NAMALWA (cell line): Measurements from ENCODE around the gene TNFAIP3.
A peak's percentile ranks its signal among the peaks of the same experiment; 100 is the strongest.

Experiments
- DNase-seq: peaks from one replicate; pipeline ENCODE4 v3.0.0-alpha.2; 2015; ENCODE audit warnings: low spot score

The TNFAIP3 gene

DNA sequence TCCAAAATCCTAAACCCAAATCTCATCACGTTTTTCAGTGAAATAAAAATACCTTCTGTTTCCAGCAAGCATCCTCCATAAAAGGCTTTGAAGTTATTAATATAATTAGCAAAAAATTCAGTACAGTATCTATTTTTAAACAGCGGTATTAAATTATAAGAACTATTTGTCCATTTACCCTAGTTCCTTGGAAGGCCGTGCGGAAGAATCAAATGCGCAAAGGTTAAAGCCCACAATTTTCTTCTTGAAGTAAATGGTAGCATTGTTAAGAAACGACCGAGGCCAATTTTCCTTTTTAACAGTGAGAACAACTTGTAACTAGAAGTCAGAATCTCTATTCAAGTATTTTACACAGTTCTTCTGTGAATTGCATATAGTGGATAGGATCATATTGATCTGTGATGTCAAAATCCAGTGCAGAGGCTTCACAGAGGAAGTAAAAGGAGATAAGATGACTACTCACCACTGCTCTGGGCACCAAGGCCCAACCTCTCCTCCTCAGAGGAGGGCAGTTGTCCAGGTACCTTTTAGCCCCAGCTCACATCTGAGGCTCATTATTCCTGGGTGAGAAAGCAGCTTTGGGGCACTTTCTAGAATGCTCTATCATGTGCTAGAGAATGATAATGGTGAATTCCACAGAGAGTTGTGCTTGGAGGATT, 36.3 kb downstream of the TNFAIP3 start:
- DNase-seq, result no peak

DNA sequence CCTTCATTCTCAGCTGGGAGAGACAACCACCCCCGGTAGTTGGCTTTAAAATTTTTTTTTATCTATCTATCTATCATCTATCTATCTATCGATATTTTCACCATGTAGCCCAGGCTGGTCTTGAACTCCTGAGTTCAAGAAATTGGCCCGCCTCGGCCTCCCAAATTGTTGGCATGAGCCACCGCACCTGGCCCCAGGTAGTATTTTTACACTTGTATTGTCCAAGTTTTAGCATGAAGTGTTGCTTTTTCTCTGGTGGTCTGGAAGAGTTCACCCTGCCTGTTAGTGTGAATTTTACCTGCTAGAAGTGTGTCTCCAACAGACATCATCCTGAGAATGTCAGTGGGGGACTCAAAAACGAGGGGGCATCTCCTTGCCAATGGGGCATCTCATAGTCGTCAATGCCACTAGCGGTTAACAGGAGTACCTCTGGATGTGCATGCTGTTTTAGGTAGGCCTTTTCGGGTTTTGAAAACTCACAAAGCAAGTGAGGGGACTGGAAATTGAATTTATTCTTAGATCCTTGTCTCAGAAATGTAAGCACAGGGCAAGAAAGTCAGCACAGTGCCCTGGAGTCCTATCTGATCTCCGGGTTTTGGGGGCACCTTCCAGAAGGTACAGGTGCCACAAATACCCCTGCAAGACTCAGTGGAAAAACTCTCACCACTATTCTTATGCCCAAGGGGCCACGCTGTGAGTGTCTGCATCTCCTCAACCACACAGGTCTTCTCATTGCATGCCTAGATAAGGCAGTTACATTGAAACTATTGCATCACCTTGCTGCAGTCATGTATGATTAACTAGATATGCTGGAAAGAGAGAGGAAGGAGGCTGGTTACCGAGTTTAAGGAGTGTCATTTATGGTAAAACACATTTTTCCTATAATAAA, 37.1 kb downstream of the TNFAIP3 start:
- DNase-seq, result peak; percentile 58

GRCh38 chr6:137904822-137905617, 38.0 kb downstream of the TNFAIP3 start:
- no peak for DNase-seq

- DNase-seq, result no peak
Observed at GRCh38 chr6:137906020-137906472, 39.0 kb downstream of the TNFAIP3 start.

DNA sequence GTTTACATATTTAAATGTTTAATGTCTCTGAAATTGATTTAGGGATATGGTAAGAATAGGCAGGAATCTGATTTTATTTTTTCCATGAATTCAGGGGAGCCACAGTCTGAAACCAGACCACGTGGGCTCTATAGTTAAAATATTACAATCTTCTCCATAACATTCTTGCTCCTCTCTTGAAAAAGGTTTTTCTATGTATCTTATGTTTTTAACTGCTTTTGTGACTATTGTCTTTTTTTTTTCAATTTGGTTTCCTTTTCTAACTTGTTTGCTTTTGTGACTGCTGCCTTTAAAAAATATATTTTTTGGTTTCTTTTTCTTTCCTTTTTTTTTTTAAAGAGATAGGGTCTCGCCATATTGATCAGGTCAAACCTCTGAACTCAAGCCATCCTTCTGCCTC, 40.1 kb downstream of the TNFAIP3 start:
- no peak for DNase-seq

DNA sequence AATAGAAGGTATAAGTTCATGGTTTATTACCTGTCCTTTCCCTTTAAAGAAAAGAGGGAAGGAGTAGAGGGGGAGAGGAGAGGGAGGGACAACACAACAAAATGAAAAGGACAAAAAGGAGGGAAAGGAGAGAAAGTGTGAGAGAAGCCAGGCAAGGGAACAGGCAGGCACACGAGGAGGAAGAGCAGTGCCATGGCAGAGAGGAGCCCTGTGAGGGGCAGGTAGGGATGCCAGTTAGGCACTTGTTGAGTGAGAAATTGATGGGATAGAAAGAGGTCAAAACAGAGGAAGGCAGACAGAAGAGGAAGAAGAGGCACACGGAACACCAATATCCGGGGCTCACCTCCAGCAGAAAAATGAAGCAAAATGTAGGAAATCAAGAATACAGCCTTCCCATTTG, 42.5 kb downstream of the TNFAIP3 start:
- DNase-seq, result no peak

- no peak for DNase-seq
Observed at GRCh38 chr6:137910424-137910834, 43.4 kb downstream of the TNFAIP3 start.

DNA sequence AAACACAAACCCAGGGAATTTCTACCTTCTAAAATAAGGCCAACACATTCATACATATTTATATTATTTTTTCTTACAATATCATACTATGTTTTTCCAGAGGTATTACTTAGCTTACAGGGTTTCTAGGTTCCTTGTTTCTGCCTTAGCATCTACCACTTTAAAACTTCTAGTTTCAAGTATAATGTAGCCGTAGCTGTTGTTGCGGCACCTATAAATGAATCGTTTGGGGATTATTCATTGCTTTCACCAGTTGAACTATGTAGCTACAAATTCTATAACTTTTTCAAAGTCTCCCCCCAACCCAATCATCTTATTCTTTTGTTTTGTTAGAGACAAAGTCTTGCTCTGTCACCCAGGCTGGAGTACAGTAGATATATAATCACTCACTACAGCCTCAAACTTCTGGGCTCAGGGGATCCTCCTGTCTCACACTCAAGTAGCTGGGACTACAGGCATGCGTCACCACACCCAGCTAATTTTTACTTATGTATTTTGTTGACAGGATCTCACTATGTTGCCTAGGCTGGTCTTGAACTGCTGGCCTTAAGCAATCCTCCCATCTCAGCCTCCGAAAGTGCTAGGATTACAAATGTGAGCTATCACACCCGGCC, 43.9 kb downstream of the TNFAIP3 start:
- no peak for DNase-seq

DNA sequence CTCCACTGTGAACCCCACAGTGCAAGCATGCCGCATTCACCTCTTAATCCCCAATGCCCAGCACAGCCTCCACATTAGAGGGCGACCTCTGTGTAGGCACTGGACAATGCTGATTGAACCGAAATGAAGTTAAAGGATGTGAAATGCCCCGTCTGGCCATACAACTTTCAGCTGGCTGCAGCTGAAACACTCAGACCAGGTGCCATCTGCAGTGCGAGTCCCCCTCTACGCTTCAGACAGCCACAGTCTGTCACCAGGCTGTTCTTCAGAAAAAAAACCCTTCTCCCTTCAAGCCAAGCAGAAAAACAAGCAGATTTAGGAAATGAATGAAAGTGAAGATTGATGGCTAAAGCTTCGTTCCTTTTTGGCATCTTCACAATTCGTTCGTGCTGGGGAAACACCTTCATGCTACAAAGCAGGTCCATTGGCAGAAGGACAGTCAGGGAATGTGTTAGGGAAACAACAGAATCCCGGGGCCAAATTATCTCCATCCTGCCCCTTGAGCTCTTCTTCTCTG, 44.7 kb downstream of the TNFAIP3 start:
- no peak for DNase-seq

GRCh38 chr6:137912813-137913212, 45.8 kb downstream of the TNFAIP3 start:
- no peak for DNase-seq

DNA sequence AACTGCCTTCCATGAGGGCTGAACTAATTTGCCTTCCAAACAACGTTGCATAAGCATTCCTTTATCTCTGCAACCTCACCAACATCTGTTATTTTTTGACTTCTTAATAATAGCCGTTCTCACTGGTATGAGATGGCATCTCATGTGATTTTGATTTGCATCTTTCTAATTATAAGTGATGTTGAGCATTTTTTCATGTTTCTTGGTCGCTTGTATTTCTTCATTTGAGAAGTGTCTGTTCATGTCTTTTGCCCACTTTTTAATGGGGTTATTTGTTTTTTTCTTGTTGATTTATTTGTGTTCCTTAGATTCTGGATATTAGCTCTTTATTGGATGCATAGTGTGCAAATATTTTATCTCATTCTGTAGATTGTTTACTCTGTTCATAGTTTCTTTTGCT, 46.4 kb downstream of the TNFAIP3 start:
- no peak for DNase-seq

GRCh38 chr6:137913996-137914529, 47.0 kb downstream of the TNFAIP3 start:
- DNase-seq, result no peak

GRCh38 chr6:137914530-137915193, 47.6 kb downstream of the TNFAIP3 start:
- no peak for DNase-seq

GRCh38 chr6:137915790-137916189, 48.7 kb downstream of the TNFAIP3 start:
- no peak for DNase-seq

DNA sequence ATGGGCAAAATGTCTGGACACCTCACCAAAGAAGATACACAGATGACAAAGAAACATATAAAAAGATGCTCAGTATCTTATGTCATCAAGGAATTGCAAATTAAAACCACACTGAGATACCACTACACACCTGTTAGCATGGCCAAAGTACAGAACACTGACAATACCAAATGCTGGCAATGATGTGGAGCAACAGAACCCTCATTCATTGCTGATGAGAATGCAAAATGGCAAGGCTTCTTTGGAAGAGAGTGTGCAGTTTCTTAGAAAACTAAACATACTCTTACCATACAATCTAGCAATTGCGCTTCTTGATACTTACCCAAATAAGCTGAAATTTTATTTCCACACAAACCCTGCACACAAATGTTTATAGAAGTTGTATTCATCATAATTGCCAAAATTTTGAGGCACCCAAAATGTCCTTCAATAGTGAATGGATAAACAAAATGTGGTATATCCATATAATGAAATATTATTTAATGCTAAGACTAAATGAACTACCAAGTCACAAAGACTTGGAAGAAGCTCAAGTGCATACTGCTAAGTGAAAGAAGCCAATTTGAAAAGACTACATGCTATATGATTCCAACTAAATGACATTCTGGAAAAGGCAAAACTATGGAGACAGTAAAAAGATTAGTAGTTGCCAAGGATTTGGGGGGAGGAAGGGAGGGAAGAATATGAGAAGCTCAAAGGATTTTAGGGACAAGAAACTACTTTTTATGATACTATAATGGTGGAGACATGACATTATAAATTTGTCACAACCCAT, 50.7 kb downstream of the TNFAIP3 start:
- DNase-seq, result no peak

DNA sequence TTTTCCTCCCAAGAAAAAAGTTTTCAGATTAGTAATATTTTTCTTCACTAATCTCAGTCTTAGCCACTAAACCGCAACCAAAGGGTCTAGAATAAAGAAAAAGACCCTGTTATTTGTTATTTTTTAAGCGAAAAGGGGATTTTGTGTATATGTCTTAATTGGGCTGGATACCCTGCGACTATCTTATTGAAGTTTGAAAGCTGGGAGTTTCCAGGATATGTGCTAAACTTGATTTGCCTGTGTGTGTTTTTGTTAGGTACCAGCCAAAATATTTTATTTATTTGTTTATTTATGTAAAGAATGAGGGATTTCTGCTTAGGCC, 52.4 kb downstream of the TNFAIP3 start:
- no peak for DNase-seq

DNA sequence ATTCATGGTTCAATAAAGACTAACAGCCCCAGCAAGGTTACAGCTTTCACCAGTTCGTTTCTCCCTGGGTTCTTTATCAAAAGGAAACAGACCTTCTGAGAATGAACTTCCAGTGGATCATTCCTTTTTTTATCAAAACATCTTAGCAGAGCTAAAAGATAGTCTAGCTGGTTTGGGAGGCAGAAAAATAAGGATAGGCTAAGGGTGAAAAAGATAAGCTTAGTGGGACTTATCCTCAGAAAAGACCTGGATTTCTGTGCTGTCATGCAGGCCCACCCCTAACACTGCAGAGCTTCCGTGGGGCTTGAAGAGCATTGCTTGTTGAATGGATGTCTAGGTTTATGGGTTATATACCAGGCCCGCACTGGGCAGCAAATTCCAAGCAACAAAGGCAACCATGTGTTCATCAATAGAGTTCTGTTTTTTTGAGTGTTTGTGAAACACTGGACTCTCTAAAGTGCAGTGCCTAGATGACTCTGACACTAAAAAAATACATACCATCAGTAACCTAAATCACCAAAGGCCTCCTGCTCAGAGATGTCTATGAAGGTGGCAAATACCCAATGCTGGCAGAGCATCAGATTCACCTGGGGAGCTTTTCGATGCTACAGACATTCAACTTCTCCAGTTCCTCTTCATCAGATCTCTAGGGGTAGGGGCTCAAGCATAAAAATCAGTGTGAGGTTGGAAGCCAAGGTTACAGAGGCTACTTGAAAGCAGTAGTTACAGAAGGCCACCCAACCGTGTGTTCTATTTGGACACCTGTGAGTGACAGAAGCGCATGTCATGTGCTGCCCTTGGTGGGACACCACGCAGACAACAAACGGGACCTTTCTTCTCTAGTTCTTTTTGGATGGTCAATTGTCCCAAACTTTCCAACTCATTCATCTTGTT, 53.0 kb downstream of the TNFAIP3 start:
- no peak for DNase-seq

DNA sequence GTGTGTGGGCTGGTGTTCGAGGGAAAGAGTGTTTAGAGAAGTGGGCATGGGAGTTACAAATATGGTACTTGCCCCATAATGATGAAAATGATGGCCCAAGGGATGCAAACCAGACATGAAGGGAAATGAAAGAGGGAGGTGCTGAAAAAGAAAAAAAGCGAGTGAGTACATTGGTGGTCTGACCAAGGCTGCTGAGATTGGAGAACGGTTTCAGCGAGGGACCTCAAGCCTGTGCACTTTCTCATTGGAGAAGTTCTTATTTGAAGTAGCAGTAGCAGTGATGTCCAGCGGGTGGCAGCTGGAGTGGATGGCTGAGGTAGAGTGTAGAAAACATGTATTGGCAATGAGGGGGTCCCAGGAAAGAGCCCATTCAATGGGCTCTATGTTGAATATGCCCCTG, 54.8 kb downstream of the TNFAIP3 start:
- no peak for DNase-seq

GRCh38 chr6:137923866-137924653, 57.0 kb downstream of the TNFAIP3 start:
- no peak for DNase-seq
